Measurements from ENCODE around the gene PPP1R11. TPM values are rescaled to one million over a fixed set of nuclear protein-coding genes. Genes with fewer than 3 reads are reported as not detected.

PPP1R11 gene
- total and polyA plus RNA-seq, 4 donors: 40.0 to 66.7 (median 52.7) TPM

- Histone ChIP-seq H3K9me3 (ENCODE audit: control insufficient read depth, low read length) (no peaks in the 10 kb centered on the region), H3K27me3 (ENCODE audit: control insufficient read depth in 1 of 2, insufficient read depth in 2 of 2, low read length in 1 of 2) (no peaks in the 10 kb centered on the region), H3K4me3 (ENCODE audit: low read length in 2 of 2) (peak overlapping the region; percentile 40 to 91), H3K36me3 (ENCODE audit: control insufficient read depth in 1 of 2, insufficient read depth in 2 of 2, low read length in 1 of 2) (peaks cover 0 to 1% of the 10 kb centered on the region in 2 donors), H3K27ac (ENCODE audit: low read depth in 1 of 2, low read length in 2 of 2) (peak overlapping the region; percentile 59 to 67), H3K4me1 (ENCODE audit: control insufficient read depth in 1 of 2, insufficient read depth in 2 of 2, low read length in 2 of 2) (peaks cover 0 to 2% of the 10 kb centered on the region in 2 donors)
- DNase-seq (no peak), ATAC-seq (ENCODE audit: low FRiP score) (no peak)
- intact Hi-C loops (cut with DNase I): no loop called here
- WGBS, 2 donors: 7 to 8% methylated on average over 4 of the region's 4 CpGs
Observed at GRCh38 chr6:30066082-30066481, 916 bp upstream of the PPP1R11 start.

GRCh38 chr6:30067460-30068139 lies 602 bp downstream of the PPP1R11 start:
- Histone ChIP-seq H3K27me3 (ENCODE audit: control insufficient read depth in 1 of 2, insufficient read depth in 2 of 2, low read length in 1 of 2) (no peaks in the 10 kb centered on the region), H3K27ac (ENCODE audit: low read depth in 1 of 2, low read length in 2 of 2) (peak overlapping the region in 1 of 2 donors; percentile 4), H3K4me3 (ENCODE audit: low read length in 2 of 2) (peak overlapping the region; percentile 7 to 55), H3K9me3 (ENCODE audit: control insufficient read depth, low read length) (no peaks in the 10 kb centered on the region), H3K4me1 (ENCODE audit: control insufficient read depth in 1 of 2, insufficient read depth in 2 of 2, low read length in 2 of 2) (no peaks in the 10 kb centered on the region), H3K36me3 (ENCODE audit: control insufficient read depth in 1 of 2, insufficient read depth in 2 of 2, low read length in 1 of 2) (peaks cover 0 to 1% of the 10 kb centered on the region in 2 donors)
- ATAC-seq (ENCODE audit: low FRiP score) (no peak), DNase-seq (no peak)
- WGBS, 2 donors: 12 to 16% methylated on average over 8 of the region's 8 CpGs
- intact Hi-C loops (cut with DNase I): loop anchor here in 1 of 2 donors (1.0 kb wide), 2 partner anchors 35 to 102 kb away; no protein-coding TSS in a partner anchor

- Histone ChIP-seq H3K4me3 (ENCODE audit: low read length in 2 of 2) (no peak overlapping the region), H3K36me3 (ENCODE audit: control insufficient read depth in 1 of 2, insufficient read depth in 2 of 2, low read length in 1 of 2) (peaks cover 0 to 1% of the 10 kb centered on the region in 2 donors), H3K9me3 (ENCODE audit: control insufficient read depth, low read length) (no peaks in the 10 kb centered on the region), H3K4me1 (ENCODE audit: control insufficient read depth in 1 of 2, insufficient read depth in 2 of 2, low read length in 2 of 2) (no peaks in the 10 kb centered on the region), H3K27me3 (ENCODE audit: control insufficient read depth in 1 of 2, insufficient read depth in 2 of 2, low read length in 1 of 2) (no peaks in the 10 kb centered on the region), H3K27ac (ENCODE audit: low read depth in 1 of 2, low read length in 2 of 2) (no peak overlapping the region)
- ATAC-seq (ENCODE audit: low FRiP score) (no peak), DNase-seq (peak in 1 of 2 donors; percentile 54)
- intact Hi-C loops (cut with DNase I): no loop called here
- 26 to 32% methylated on average over 56 to 68 of the region's 68 CpGs for WGBS, 2 donors
Observed at GRCh38 chr6:30071081-30071818, 4.3 kb downstream of the PPP1R11 start.

- no peaks in the 10 kb centered on the region for H3K4me1 ChIP-seq (ENCODE audit: control insufficient read depth in 1 of 2, insufficient read depth in 2 of 2, low read length in 2 of 2)
- DNase-seq: no peak
- WGBS, 2 donors: 60 to 66% methylated on average over 3 of the region's 3 CpGs
- no peak overlapping the region for H3K27ac ChIP-seq (ENCODE audit: low read depth in 1 of 2, low read length in 2 of 2)
- H3K4me3 ChIP-seq (ENCODE audit: low read length in 2 of 2): no peak overlapping the region
- no peaks in the 10 kb centered on the region for H3K9me3 ChIP-seq (ENCODE audit: control insufficient read depth, low read length)
- peaks cover 0 to 1% of the 10 kb centered on the region in 2 donors for H3K36me3 ChIP-seq (ENCODE audit: control insufficient read depth in 1 of 2, insufficient read depth in 2 of 2, low read length in 1 of 2)
- no peak for ATAC-seq (ENCODE audit: low FRiP score)
- intact Hi-C loops (cut with DNase I): no loop called here
- no peaks in the 10 kb centered on the region for H3K27me3 ChIP-seq (ENCODE audit: control insufficient read depth in 1 of 2, insufficient read depth in 2 of 2, low read length in 1 of 2)
Observed at GRCh38 chr6:30071858-30072257, 4.9 kb downstream of the PPP1R11 start.

GRCh38 chr6:30073489-30074235 lies 6.7 kb downstream of the PPP1R11 start:
- Histone ChIP-seq H3K4me3 (ENCODE audit: low read length in 2 of 2) (no peak overlapping the region), H3K27me3 (ENCODE audit: control insufficient read depth in 1 of 2, insufficient read depth in 2 of 2, low read length in 1 of 2) (no peaks in the 10 kb centered on the region), H3K9me3 (ENCODE audit: control insufficient read depth, low read length) (no peaks in the 10 kb centered on the region), H3K36me3 (ENCODE audit: control insufficient read depth in 1 of 2, insufficient read depth in 2 of 2, low read length in 1 of 2) (peaks cover 0 to 1% of the 10 kb centered on the region in 2 donors), H3K27ac (ENCODE audit: low read depth in 1 of 2, low read length in 2 of 2) (no peak overlapping the region), H3K4me1 (ENCODE audit: control insufficient read depth in 1 of 2, insufficient read depth in 2 of 2, low read length in 2 of 2) (no peaks in the 10 kb centered on the region)
- WGBS, 2 donors: 61 to 66% methylated on average over 7 of the region's 7 CpGs
- DNase-seq: no peak
- ATAC-seq (ENCODE audit: low FRiP score): no peak
- intact Hi-C loops (cut with DNase I): no loop called here

- no peak for DNase-seq
- no peaks in the 10 kb centered on the region for H3K4me1 ChIP-seq (ENCODE audit: control insufficient read depth in 1 of 2, insufficient read depth in 2 of 2, low read length in 2 of 2)
- no peak overlapping the region for H3K27ac ChIP-seq (ENCODE audit: low read depth in 1 of 2, low read length in 2 of 2)
- no peaks in the 10 kb centered on the region for H3K36me3 ChIP-seq (ENCODE audit: control insufficient read depth in 1 of 2, insufficient read depth in 2 of 2, low read length in 1 of 2)
- ATAC-seq (ENCODE audit: low FRiP score): no peak
- no peak overlapping the region for H3K4me3 ChIP-seq (ENCODE audit: low read length in 2 of 2)
- intact Hi-C loops (cut with DNase I): no loop called here
- no peaks in the 10 kb centered on the region for H3K27me3 ChIP-seq (ENCODE audit: control insufficient read depth in 1 of 2, insufficient read depth in 2 of 2, low read length in 1 of 2)
- WGBS, 2 donors: 2 to 3% methylated on average over 32 to 37 of the region's 37 CpGs
- no peaks in the 10 kb centered on the region for H3K9me3 ChIP-seq (ENCODE audit: control insufficient read depth, low read length)
Observed at GRCh38 chr6:30074331-30075093, 7.5 kb downstream of the PPP1R11 start.

- ATAC-seq (ENCODE audit: low FRiP score) (peak; percentile 13), DNase-seq (no peak)
- no peaks in the 10 kb centered on the region for H3K9me3 ChIP-seq (ENCODE audit: control insufficient read depth, low read length)
- H3K4me3 ChIP-seq (ENCODE audit: low read length in 2 of 2): no peak within 1 kb of the TSS
- H3K27me3 ChIP-seq (ENCODE audit: control insufficient read depth in 1 of 2, insufficient read depth in 2 of 2, low read length in 1 of 2): no peaks in the 10 kb centered on the region
- H3K36me3 ChIP-seq (ENCODE audit: control insufficient read depth in 1 of 2, insufficient read depth in 2 of 2, low read length in 1 of 2): no peaks in the 10 kb centered on the region
- no peaks in the 10 kb centered on the region for H3K4me1 ChIP-seq (ENCODE audit: control insufficient read depth in 1 of 2, insufficient read depth in 2 of 2, low read length in 2 of 2)
- intact Hi-C loops (cut with DNase I): no loop called here
- H3K27ac ChIP-seq (ENCODE audit: low read depth in 1 of 2, low read length in 2 of 2): no peak within 1 kb of the TSS
- WGBS, 2 donors: 2% methylated on average over 45 to 64 of the region's 64 CpGs
Observed at GRCh38 chr6:30075094-30075789, 8.2 kb downstream of the PPP1R11 start, which contains the start of gene RNF39. Gene RNF39, minus strand, starts transcription at chr6:30075769. Its CDS starts 184 bp downstream, at chr6:30075585.
